MM.1S (cell line): ENCODE measurements around the gene TBC1D8B.

Experiments used
- CTCF ChIP-seq: fragments of 300-600 bp; sonication (generic); IDR thresholded peaks from 2 replicates; pipeline ENCODE4 v1.5.1; 2016; ENCODE audit warnings: antibody characterized with exemption, low read length, mixed read lengths
- EZH2 ChIP-seq: fragments of 300-600 bp; sonication (generic); optimal IDR thresholded peaks from 2 replicates; pipeline ENCODE3; 2017; ENCODE audit warnings: low read depth, mild to moderate bottlenecking, antibody characterized with exemption, low read length, mixed read lengths
- EZH2phosphoT487 ChIP-seq: fragments of 300-600 bp; sonication (generic); IDR thresholded peaks from 2 replicates; pipeline ENCODE4 v1.6.1; 2018; ENCODE audit warnings: antibody characterized with exemption, low read length

- no peak for TF ChIP-seq CTCF
- no peak for TF ChIP-seq EZH2phosphoT487
- TF ChIP-seq EZH2 = no peak
Observed at GRCh38 chrX:106899841-106900240, 97.4 kb downstream of the TBC1D8B start.
